Astrocyte (in vitro differentiated cells and primary cell): ENCODE data around the gene CCT8. TPM values are rescaled to one million over a fixed set of nuclear protein-coding genes. Genes with fewer than 3 reads are reported as not detected.

Experiments used
- DNase-seq: peaks from one replicate; pipeline ENCODE4 v3.0.0-alpha.2; 2010; ENCODE audit warnings: low read depth
- FAIRE-seq: peaks from 2 replicates; lab custom pipeline; 2011; peaks lifted over from hg19 to GRCh38; lab: Jason Lieb, UNC
- H2AFZ ChIP-seq: 2 replicates; pipeline ENCODE4 v1.6.0; 2012; ENCODE audit warnings: low read depth, low read length, inconsistent platforms
- H3K27ac ChIP-seq: 2 replicates; pipeline ENCODE4 v1.5.1; 2011; ENCODE audit warnings: low read depth, low read length, inconsistent platforms
- H3K27me3 ChIP-seq: 2 replicates; pipeline ENCODE4 v1.6.0; 2011; ENCODE audit warnings: low read length, inconsistent platforms; ENCODE audit not compliant: insufficient read depth
- H3K36me3 ChIP-seq: 2 replicates; pipeline ENCODE4 v1.5.1; 2011; ENCODE audit warnings: low read length, inconsistent platforms; ENCODE audit not compliant: insufficient read depth
- H3K4me1 ChIP-seq: 2 replicates; pipeline ENCODE4 v1.5.1; 2011; ENCODE audit warnings: low read length, inconsistent platforms; ENCODE audit not compliant: insufficient read depth
- H3K4me2 ChIP-seq: 2 replicates; pipeline ENCODE4 v1.6.0; 2012; ENCODE audit warnings: low read length, inconsistent platforms
- H3K4me3 ChIP-seq: 2 replicates; pipeline ENCODE4 v1.5.1; 2011; ENCODE audit warnings: low read depth, mild to moderate bottlenecking, low read length, inconsistent platforms; ENCODE audit not compliant: insufficient read depth
- H3K79me2 ChIP-seq: 2 replicates; pipeline ENCODE4 v1.6.0; 2012; ENCODE audit warnings: mild to moderate bottlenecking, low read length, inconsistent platforms; ENCODE audit not compliant: insufficient read depth
- H3K9ac ChIP-seq: 2 replicates; pipeline ENCODE4 v1.6.0; 2012; ENCODE audit warnings: mild to moderate bottlenecking, low read length, inconsistent platforms
- H3K9me3 ChIP-seq: 2 replicates; pipeline ENCODE4 v1.5.1; 2012; ENCODE audit warnings: low read depth, mild to moderate bottlenecking, low read length, inconsistent platforms; ENCODE audit not compliant: insufficient read depth
- H4K20me1 ChIP-seq: 2 replicates; pipeline ENCODE4 v1.6.0; 2012; ENCODE audit warnings: low read length, inconsistent platforms; ENCODE audit not compliant: insufficient read depth
- H3K27ac Mint-ChIP-seq: one replicate; pipeline ENCODE4 v1.8.0; 2021; ENCODE audit warnings: mild to moderate bottlenecking, mixed read lengths; ENCODE audit not compliant: unreplicated experiment
- H3K27me3 Mint-ChIP-seq: one replicate; pipeline ENCODE4 v1.8.0; 2021; ENCODE audit warnings: low read depth, mixed read lengths; ENCODE audit not compliant: unreplicated experiment
- H3K36me3 Mint-ChIP-seq: one replicate; pipeline ENCODE4 v1.8.0; 2021; ENCODE audit warnings: low read depth, mixed read lengths; ENCODE audit not compliant: unreplicated experiment
- H3K4me1 Mint-ChIP-seq: one replicate; pipeline ENCODE4 v1.8.0; 2021; ENCODE audit warnings: low read depth, mixed read lengths; ENCODE audit not compliant: unreplicated experiment
- H3K4me3 Mint-ChIP-seq: one replicate; pipeline ENCODE4 v1.8.0; 2021; ENCODE audit warnings: mild to moderate bottlenecking, moderate library complexity, mixed read lengths; ENCODE audit not compliant: unreplicated experiment
- H3K9me3 Mint-ChIP-seq: one replicate; pipeline ENCODE4 v1.8.0; 2021; ENCODE audit warnings: mild to moderate bottlenecking, mixed read lengths; ENCODE audit not compliant: unreplicated experiment
- CTCF ChIP-seq: IDR thresholded peaks from 2 replicates; pipeline ENCODE4 v1.5.1; 2011; ENCODE audit warnings: low read depth, mild to moderate bottlenecking, inconsistent platforms, low read length, moderate library complexity; ENCODE audit not compliant: insufficient read depth
- EZH2 ChIP-seq: IDR thresholded peaks from 2 replicates; pipeline ENCODE4 v1.6.1; 2012; ENCODE audit warnings: mild to moderate bottlenecking, low read length, inconsistent platforms; ENCODE audit not compliant: insufficient read depth
- total RNA-seq: library from RNA; stranded (reverse); gene quantifications from 2 replicates; pipeline ENCODE4 v1.2.1, GENCODE V29; 2021

Gene CCT8
- total RNA-seq, 1 donor from 2014 or later: 198 TPM

DNA sequence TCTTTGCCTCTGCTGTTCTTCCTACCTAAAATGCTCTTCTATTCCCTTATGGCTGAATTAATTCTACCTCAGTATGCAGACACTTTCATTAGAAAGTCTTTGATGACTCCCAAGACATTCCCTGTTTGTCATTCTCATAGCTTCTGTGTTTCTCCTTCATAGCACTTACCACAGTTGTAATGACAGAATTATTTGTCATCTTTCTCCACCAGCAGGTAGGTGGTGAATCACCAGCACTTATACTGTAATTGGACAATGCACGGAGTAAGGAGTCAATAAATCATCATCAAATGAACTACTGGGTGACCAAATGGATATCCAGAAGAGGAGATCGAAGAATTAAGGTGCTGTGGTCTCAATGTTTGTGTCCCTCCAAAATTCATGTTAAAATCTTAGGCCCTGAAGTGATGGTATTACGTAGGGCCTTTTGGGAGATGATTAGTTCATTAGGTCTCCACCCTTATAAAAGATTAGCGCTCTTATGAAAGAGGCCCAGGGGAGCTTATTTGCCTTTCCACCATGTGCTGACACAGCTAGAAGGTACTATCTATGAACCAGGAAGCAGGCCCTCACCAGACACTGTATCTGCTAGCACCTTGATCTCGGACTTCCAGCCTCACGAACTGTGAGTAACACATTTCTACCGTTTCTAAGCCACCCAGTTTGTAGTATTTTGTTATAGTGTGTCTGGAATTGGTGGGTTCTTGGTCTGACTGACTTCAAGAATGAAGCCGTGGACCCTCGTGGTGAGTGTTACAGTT, 2.4 kb upstream of the CCT8 start:
- Histone ChIP-seq H2AFZ (no peak overlapping the region), H3K9ac (no peak overlapping the region), H3K79me2 (peaks cover 26% of the 10 kb centered on the region), H3K4me1 (peaks cover 38% of the 10 kb centered on the region), H3K27me3 (no peaks in the 10 kb centered on the region), H3K27ac (no peak overlapping the region), H3K36me3 (no peaks in the 10 kb centered on the region), H3K4me2 (no peak overlapping the region), H3K4me3 (no peak overlapping the region), H3K9me3 (no peaks in the 10 kb centered on the region), H4K20me1 (peaks cover 24% of the 10 kb centered on the region)
- Mint-ChIP-seq H3K27ac (no peak overlapping the region), H3K4me1 (peaks cover 16% of the 10 kb centered on the region), H3K27me3 (no peaks in the 10 kb centered on the region), H3K4me3 (no peak overlapping the region), H3K36me3 (no peaks in the 10 kb centered on the region), H3K9me3 (no peaks in the 10 kb centered on the region)
- TF ChIP-seq EZH2: no peak
- no peak for TF ChIP-seq CTCF
- FAIRE-seq (no peak), DNase-seq (peak; percentile 19)

DNA sequence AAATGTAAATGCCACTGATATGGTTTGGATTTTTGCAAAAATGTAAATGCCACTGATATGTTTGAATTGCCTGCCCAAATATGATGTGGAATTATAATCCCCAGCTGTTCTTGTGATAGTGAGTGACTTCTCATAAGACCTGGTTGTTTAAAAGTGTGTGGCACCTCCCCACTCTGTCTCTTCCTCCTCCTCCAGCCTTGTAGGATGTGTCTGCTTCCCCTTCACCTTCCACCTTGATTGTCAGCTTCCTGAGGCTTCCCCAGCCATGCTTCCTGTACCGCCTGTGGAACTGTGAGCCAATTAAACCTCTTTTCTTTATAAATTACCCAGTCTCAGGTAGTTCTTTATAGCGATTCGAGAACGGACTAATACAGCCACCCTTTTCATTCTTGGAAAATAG, 1.3 kb upstream of the CCT8 start:
- Histone ChIP-seq H3K4me1 (peaks cover 32% of the 10 kb centered on the region), H3K4me2 (no peak overlapping the region), H3K9me3 (no peaks in the 10 kb centered on the region), H3K27ac (no peak overlapping the region), H2AFZ (no peak overlapping the region), H3K79me2 (peaks cover 37% of the 10 kb centered on the region), H4K20me1 (peaks cover 33% of the 10 kb centered on the region), H3K36me3 (peaks cover 3% of the 10 kb centered on the region), H3K9ac (no peak overlapping the region), H3K27me3 (no peaks in the 10 kb centered on the region), H3K4me3 (no peak overlapping the region)
- Mint-ChIP-seq H3K4me1 (peaks cover 15% of the 10 kb centered on the region), H3K9me3 (no peaks in the 10 kb centered on the region), H3K27ac (no peak overlapping the region), H3K36me3 (no peaks in the 10 kb centered on the region), H3K4me3 (peak overlapping the region; percentile 47), H3K27me3 (no peaks in the 10 kb centered on the region)
- FAIRE-seq (no peak), DNase-seq (no peak)
- TF ChIP-seq CTCF: no peak
- TF ChIP-seq EZH2: no peak

GRCh38 chr21:29074007-29074376, 544 bp upstream of the CCT8 start:
- Mint-ChIP-seq H3K4me3 (peak overlapping the region; percentile 100), H3K9me3 (no peaks in the 10 kb centered on the region), H3K27ac (peak overlapping the region; percentile 99), H3K27me3 (no peaks in the 10 kb centered on the region), H3K4me1 (peaks cover 10% of the 10 kb centered on the region), H3K36me3 (no peaks in the 10 kb centered on the region)
- H3K4me2 ChIP-seq: peak overlapping the region; percentile 92
- H3K4me1 ChIP-seq: peaks cover 27% of the 10 kb centered on the region
- DNase-seq (no peak), FAIRE-seq (no peak)
- peak overlapping the region; percentile 95 for H3K27ac ChIP-seq
- H4K20me1 ChIP-seq: peaks cover 33% of the 10 kb centered on the region
- peak overlapping the region; percentile 94 for H3K4me3 ChIP-seq
- H3K27me3 ChIP-seq: no peaks in the 10 kb centered on the region
- H3K9ac ChIP-seq: peak overlapping the region; percentile 99
- H3K9me3 ChIP-seq: no peaks in the 10 kb centered on the region
- TF ChIP-seq EZH2 (no peak), CTCF (no peak)
- peaks cover 45% of the 10 kb centered on the region for H3K79me2 ChIP-seq
- peak overlapping the region; percentile 80 for H2AFZ ChIP-seq
- H3K36me3 ChIP-seq: peaks cover 11% of the 10 kb centered on the region
